ENCODE results near the gene TTC21A.

The TTC21A gene

DNA sequence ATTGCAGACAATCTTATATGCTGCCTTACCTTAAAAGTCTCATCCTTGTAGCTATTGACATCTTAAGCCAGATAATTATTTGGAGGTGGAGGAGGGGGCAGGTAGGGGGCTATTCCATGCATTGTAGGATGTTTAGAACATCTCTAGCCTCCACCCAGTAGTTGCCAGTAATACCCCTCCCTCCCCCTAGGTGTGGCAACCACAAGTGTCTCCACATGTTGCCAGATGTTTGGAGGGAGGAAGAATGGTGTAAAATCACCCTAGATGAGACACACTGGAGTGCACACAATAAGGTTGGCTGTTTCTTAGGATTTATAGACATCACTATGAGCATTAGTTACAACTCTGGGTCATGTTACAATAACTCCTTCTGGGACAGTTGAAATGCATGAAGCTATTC lies 27.5 kb upstream of the TTC21A start:
- no peaks in the 10 kb centered on the region for H3K9me3 ChIP-seq (ENCODE audit: insufficient read depth, low read length)
- no peaks in the 10 kb centered on the region for H4K20me1 ChIP-seq (ENCODE audit: low read depth, low read length)
- TF ChIP-seq, protein P1, sequence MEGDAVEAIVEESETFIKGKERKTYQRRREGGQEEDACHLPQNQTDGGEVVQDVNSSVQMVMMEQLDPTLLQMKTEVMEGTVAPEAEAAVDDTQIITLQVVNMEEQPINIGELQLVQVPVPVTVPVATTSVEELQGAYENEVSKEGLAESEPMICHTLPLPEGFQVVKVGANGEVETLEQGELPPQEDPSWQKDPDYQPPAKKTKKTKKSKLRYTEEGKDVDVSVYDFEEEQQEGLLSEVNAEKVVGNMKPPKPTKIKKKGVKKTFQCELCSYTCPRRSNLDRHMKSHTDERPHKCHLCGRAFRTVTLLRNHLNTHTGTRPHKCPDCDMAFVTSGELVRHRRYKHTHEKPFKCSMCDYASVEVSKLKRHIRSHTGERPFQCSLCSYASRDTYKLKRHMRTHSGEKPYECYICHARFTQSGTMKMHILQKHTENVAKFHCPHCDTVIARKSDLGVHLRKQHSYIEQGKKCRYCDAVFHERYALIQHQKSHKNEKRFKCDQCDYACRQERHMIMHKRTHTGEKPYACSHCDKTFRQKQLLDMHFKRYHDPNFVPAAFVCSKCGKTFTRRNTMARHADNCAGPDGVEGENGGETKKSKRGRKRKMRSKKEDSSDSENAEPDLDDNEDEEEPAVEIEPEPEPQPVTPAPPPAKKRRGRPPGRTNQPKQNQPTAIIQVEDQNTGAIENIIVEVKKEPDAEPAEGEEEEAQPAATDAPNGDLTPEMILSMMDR (IDR thresholded peaks at IDR 0.05; ENCODE audit: insufficient read depth, low read length, poor library complexity, severe bottlenecking): no peak
- TF ChIP-seq EZH2phosphoT487 (conservative IDR thresholded peaks at IDR 0.05; ENCODE audit: low read length): no peak
- no peak overlapping the region for H2AFZ ChIP-seq (ENCODE audit: low read depth, low read length, severe bottlenecking)
- H3F3A ChIP-seq (ENCODE audit: insufficient read depth): no peaks in the 10 kb centered on the region
- H3K9ac ChIP-seq (ENCODE audit: low read length): no peak overlapping the region
- H3K4me3 ChIP-seq (ENCODE audit: insufficient read depth, low read length, poor library complexity, severe bottlenecking): no peak overlapping the region
- H3K36me3 ChIP-seq (ENCODE audit: low read length): no peaks in the 10 kb centered on the region
- no peak overlapping the region for H3K4me2 ChIP-seq (ENCODE audit: low read depth, low read length, poor library complexity, severe bottlenecking)
- no peak overlapping the region for H3K27ac ChIP-seq (ENCODE audit: low read depth, low read length)
- no peaks in the 10 kb centered on the region for H3K9me2 ChIP-seq (replicated peaks; ENCODE audit: insufficient read depth, low read length)
- H3K79me2 ChIP-seq (ENCODE audit: insufficient read depth, low read length): no peaks in the 10 kb centered on the region
- no peaks in the 10 kb centered on the region for H3K27me3 ChIP-seq (ENCODE audit: low read length)

DNA sequence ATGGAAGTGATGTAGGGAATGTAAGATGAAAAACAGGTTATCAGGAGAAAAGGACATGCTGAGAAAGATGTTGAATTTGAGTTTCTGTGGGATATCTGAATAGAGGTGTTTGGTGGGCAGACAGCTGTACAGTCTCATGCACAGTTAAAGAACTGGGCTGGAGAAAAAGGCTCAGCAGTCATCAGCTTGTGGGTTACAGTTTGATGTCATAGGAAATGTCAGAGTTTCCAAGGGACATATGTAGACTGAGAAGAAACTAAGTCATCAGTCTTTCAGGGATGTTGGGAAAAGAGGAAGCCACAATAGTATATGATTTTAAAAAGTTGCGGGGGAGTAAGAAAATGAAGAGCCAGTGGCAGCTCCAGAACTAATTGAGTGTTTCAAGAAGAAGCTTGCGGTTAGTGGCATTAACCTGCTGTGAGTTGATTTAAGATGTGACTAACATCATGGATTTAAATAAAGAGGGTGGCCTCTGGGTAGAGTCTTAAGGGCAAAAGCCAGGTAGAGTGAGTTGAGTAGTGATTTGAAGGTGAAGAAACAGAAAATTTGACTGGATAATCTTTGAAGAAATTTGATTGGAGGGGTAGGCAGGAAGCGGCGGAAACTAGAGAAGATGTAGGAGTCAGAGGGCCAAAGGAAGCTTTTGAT lies 24.7 kb upstream of the TTC21A start:
- Histone ChIP-seq H3K79me2 (ENCODE audit: insufficient read depth, low read length) (no peaks in the 10 kb centered on the region), H3K9me2 (replicated peaks; ENCODE audit: insufficient read depth, low read length) (no peaks in the 10 kb centered on the region), H4K20me1 (ENCODE audit: low read depth, low read length) (no peaks in the 10 kb centered on the region), H3K9me3 (ENCODE audit: insufficient read depth, low read length) (no peaks in the 10 kb centered on the region), H2AFZ (ENCODE audit: low read depth, low read length, severe bottlenecking) (no peak overlapping the region), H3K36me3 (ENCODE audit: low read length) (no peaks in the 10 kb centered on the region), H3K4me2 (ENCODE audit: low read depth, low read length, poor library complexity, severe bottlenecking) (no peak overlapping the region), H3K27me3 (ENCODE audit: low read length) (no peaks in the 10 kb centered on the region), H3K4me3 (ENCODE audit: insufficient read depth, low read length, poor library complexity, severe bottlenecking) (no peak overlapping the region), H3F3A (ENCODE audit: insufficient read depth) (no peaks in the 10 kb centered on the region), H3K27ac (ENCODE audit: low read depth, low read length) (no peak overlapping the region), H3K9ac (ENCODE audit: low read length) (no peak overlapping the region)
- TF ChIP-seq EZH2phosphoT487 (conservative IDR thresholded peaks at IDR 0.05; ENCODE audit: low read length): no peak
- TF ChIP-seq, protein P1 (IDR thresholded peaks at IDR 0.05; ENCODE audit: insufficient read depth, low read length, poor library complexity, severe bottlenecking): no peak

DNA sequence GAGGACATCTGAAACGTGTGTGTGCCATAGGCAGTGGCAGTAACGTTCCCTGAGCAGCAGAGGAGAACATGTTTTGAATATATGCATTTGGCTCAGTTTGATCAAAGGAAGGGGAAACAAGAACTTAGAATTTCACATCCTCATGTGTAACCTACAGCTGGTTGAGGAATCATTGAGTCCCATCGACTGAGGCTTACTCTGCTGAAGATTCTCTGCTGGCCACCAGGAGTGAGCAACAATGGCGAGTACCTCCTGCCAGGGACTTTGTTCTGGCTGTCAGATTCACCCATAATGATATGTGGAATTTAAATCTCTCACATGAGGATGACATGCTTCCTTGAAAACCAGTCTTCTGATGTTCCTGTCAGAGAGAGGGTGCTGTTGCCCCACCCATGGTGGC lies 21.3 kb upstream of the TTC21A start:
- no peaks in the 10 kb centered on the region for H3K9me3 ChIP-seq (ENCODE audit: insufficient read depth, low read length)
- no peaks in the 10 kb centered on the region for H3K9me2 ChIP-seq (replicated peaks; ENCODE audit: insufficient read depth, low read length)
- H3F3A ChIP-seq (ENCODE audit: insufficient read depth): no peaks in the 10 kb centered on the region
- H2AFZ ChIP-seq (ENCODE audit: low read depth, low read length, severe bottlenecking): no peak overlapping the region
- no peak overlapping the region for H3K4me2 ChIP-seq (ENCODE audit: low read depth, low read length, poor library complexity, severe bottlenecking)
- TF ChIP-seq EZH2phosphoT487 (conservative IDR thresholded peaks at IDR 0.05; ENCODE audit: low read length): no peak
- TF ChIP-seq, protein P1 (IDR thresholded peaks at IDR 0.05; ENCODE audit: insufficient read depth, low read length, poor library complexity, severe bottlenecking): no peak
- H3K27ac ChIP-seq (ENCODE audit: low read depth, low read length): no peak overlapping the region
- H3K9ac ChIP-seq (ENCODE audit: low read length): no peak overlapping the region
- no peaks in the 10 kb centered on the region for H4K20me1 ChIP-seq (ENCODE audit: low read depth, low read length)
- H3K79me2 ChIP-seq (ENCODE audit: insufficient read depth, low read length): no peaks in the 10 kb centered on the region
- H3K27me3 ChIP-seq (ENCODE audit: low read length): no peaks in the 10 kb centered on the region
- no peaks in the 10 kb centered on the region for H3K36me3 ChIP-seq (ENCODE audit: low read length)
- H3K4me3 ChIP-seq (ENCODE audit: insufficient read depth, low read length, poor library complexity, severe bottlenecking): no peak overlapping the region
